Lung (tissue), 12 donors: ENCODE results near the gene TSHR. TPM values are rescaled to one million over a fixed set of nuclear protein-coding genes. Genes with fewer than 3 reads are reported as not detected.

Experiments used
- ATAC-seq: fragments of 200-7000 bp; cut with Tn5 transposase; one replicate; pipeline ENCODE4 v1.9.1; 2020; ENCODE audit warnings: moderate number of reproducible peaks; ENCODE audit not compliant: insufficient read depth, low FRiP score
- DNase-seq, 3 donors: peaks; one replicate each; pipeline ENCODE4 v3.0.0-alpha.2; 2013 to 2017
- H3K27ac ChIP-seq, 2 donors: one replicate each; pipeline ENCODE4 v1.5.1; 2013; ENCODE audit warnings: mild to moderate bottlenecking in 2 of 2, moderate library complexity in 2 of 2, control low read depth in 1 of 2, inconsistent platforms in 1 of 2, low read depth in 1 of 2, low read length in 1 of 2
- H3K27me3 ChIP-seq, 3 donors: one replicate each; pipeline ENCODE4 v1.5.1; 2013; ENCODE audit warnings: low read length in 2 of 3; ENCODE audit not compliant: control insufficient read depth in 3 of 3, insufficient read depth in 3 of 3
- H3K36me3 ChIP-seq, 4 donors: one replicate each; pipeline ENCODE4 v1.5.1; 2013; ENCODE audit warnings: low read length in 4 of 4, mild to moderate bottlenecking in 1 of 4, moderate library complexity in 1 of 4; ENCODE audit not compliant: control insufficient read depth in 4 of 4, insufficient read depth in 4 of 4
- H3K4me1 ChIP-seq, 5 donors: one replicate each; pipeline ENCODE4 v1.5.1; 2013; ENCODE audit warnings: low read length in 5 of 5, mild to moderate bottlenecking in 2 of 5, moderate library complexity in 1 of 5; ENCODE audit not compliant: control insufficient read depth in 5 of 5, insufficient read depth in 5 of 5
- H3K4me3 ChIP-seq: one replicate; pipeline ENCODE4 v1.5.1; 2013; ENCODE audit warnings: mild to moderate bottlenecking, control low read depth, moderate library complexity
- H3K9ac ChIP-seq, 2 donors: one replicate each; pipeline ENCODE4 v1.5.1; 2013; ENCODE audit warnings: low read length in 2 of 2, control low read depth in 1 of 2; ENCODE audit not compliant: insufficient read depth in 1 of 2
- H3K9me3 ChIP-seq, 4 donors: one replicate each; pipeline ENCODE4 v1.5.1; 2013; ENCODE audit warnings: low read length in 3 of 4, mild to moderate bottlenecking in 1 of 4, moderate library complexity in 1 of 4; ENCODE audit not compliant: control insufficient read depth in 4 of 4, insufficient read depth in 3 of 4
- WGBS, 2 donors: extraction: QIAGEN DNeasy Blood & Tissue Kit; methylation state at CpG; one replicate each; pipeline ENCODE4 v1.1.7; 2013; 5-methylcytosine and 5-hydroxymethylcytosine counted together
- polyA plus RNA-seq, 2 donors: library from polyadenylated mRNA; stranded (reverse); fragments of 200-250 nt; gene quantifications; one replicate each; pipeline ENCODE4 v1.2.1, GENCODE V29; 2013
- total RNA-seq, 2 donors: library from RNA; depleted of rRNA in 1 of 2; stranded (reverse); fragments of >200 nt in 1 of 2; gene quantifications; one replicate each; pipeline ENCODE4 v1.2.1, GENCODE V29; 2014 to 2021
- TF ChIP-seq, protein P1 (sequence below): IDR thresholded peaks from 2 replicates; pipeline ENCODE4 v1.5.1; 2012; ENCODE audit warnings: mild to moderate bottlenecking; ENCODE audit errors: control extremely low read depth, extremely low read depth
- donor health status: control.
- donor health status: control.
- donor health status: Bipolar disorder and iron deficiency.
- donor health status: healthy.
- donor health status: DM: yes; HTN: yes; CAD: no.

TSHR gene
- total and polyA plus RNA-seq, 4 donors: 0.04 to 0.31 (median 0.07) TPM; not detected in 1

DNA sequence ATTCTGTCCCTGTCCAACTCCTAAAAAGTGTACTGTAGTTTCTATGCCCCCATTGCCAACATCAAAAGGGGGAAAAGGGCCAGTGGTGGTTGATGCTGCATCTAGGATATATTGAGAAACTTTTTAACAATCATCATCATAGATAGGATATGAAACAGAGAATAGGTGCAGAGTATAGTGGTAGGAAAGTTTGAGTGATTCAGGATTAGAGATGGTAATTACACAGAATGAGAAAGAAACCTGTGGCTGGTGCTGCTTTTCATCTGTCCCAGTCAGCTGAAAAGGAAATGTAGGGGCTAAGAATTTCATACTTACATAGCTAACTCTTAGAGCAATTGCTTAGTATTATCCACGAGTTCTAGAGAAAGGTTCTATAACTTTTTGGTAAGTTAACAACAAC, 197.8 kb downstream of the TSHR start:
- Histone ChIP-seq H3K27me3 (no peaks in the 10 kb centered on the region), H3K36me3 (no peaks in the 10 kb centered on the region), H3K9me3 (no peaks in the 10 kb centered on the region), H3K9ac (no peak overlapping the region), H3K27ac (no peak overlapping the region), H3K4me3 (no peak overlapping the region), H3K4me1 (no peaks in the 10 kb centered on the region)
- ATAC-seq (no peak), DNase-seq (no peak)
- TF ChIP-seq, protein P1, sequence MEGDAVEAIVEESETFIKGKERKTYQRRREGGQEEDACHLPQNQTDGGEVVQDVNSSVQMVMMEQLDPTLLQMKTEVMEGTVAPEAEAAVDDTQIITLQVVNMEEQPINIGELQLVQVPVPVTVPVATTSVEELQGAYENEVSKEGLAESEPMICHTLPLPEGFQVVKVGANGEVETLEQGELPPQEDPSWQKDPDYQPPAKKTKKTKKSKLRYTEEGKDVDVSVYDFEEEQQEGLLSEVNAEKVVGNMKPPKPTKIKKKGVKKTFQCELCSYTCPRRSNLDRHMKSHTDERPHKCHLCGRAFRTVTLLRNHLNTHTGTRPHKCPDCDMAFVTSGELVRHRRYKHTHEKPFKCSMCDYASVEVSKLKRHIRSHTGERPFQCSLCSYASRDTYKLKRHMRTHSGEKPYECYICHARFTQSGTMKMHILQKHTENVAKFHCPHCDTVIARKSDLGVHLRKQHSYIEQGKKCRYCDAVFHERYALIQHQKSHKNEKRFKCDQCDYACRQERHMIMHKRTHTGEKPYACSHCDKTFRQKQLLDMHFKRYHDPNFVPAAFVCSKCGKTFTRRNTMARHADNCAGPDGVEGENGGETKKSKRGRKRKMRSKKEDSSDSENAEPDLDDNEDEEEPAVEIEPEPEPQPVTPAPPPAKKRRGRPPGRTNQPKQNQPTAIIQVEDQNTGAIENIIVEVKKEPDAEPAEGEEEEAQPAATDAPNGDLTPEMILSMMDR: no peak
- WGBS, 2 donors: 78 to 92% methylated on average over 1 of the region's 1 CpG

DNA sequence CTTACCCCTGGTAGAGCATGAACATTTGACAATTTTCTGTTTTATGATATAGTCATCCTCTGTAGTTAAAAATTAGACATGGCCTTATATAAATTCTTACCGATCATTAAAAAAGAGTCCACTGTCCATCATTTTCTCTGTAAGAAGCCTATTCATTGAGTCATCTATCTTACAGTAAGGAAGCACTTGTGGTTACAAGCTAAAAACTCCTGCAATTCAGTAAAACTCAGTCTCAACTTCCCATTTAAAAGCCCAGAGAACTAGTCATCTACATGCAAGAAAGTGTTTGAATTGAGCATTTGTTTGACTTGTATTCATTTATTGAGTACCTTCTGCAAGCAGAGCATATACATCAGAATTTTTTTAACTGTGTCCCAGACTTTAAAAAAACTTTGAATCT, 202.0 kb downstream of the TSHR start:
- H3K36me3 ChIP-seq: no peaks in the 10 kb centered on the region
- ATAC-seq: no peak
- no peak overlapping the region for H3K4me3 ChIP-seq
- 47 to 73% methylated on average over 1 of the region's 1 CpG for WGBS, 2 donors
- DNase-seq: no peak
- no peak overlapping the region for H3K27ac ChIP-seq
- no peak overlapping the region for H3K9ac ChIP-seq
- H3K9me3 ChIP-seq: peaks cover 0 to 2% (median 0%) of the 10 kb centered on the region in 4 donors
- no peaks in the 10 kb centered on the region for H3K4me1 ChIP-seq
- no peaks in the 10 kb centered on the region for H3K27me3 ChIP-seq
- TF ChIP-seq, protein P1: no peak

DNA sequence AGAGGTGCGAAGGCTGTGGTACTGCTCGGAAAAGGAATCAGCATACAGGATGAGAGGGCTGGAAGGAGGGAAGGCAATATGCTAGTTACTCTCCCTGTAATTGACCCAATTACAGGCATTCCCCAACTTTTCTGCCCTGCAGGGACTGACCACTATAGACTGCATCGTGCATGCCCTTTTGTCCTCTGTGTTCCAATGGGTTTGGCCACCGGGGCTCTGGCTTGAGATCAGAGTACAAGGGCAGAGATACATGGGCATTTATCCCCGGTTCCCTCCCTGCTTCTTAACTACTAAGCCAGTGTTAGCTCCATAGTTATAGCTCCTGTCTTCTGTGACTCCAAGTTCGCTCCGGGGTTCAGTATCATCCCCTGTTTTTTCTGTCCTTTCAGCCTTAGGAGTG, 205.7 kb downstream of the TSHR start:
- Histone ChIP-seq H3K9ac (no peak overlapping the region), H3K9me3 (peaks cover 0 to 2% (median 0%) of the 10 kb centered on the region in 4 donors), H3K27ac (no peak overlapping the region), H3K36me3 (no peaks in the 10 kb centered on the region), H3K4me1 (peaks cover 0 to 2% (median 0%) of the 10 kb centered on the region in 5 donors), H3K27me3 (no peaks in the 10 kb centered on the region), H3K4me3 (no peak overlapping the region)
- ATAC-seq: no peak
- TF ChIP-seq, protein P1: no peak
- no peak for DNase-seq
- WGBS, 2 donors: 92 to 93% methylated on average over 7 of the region's 7 CpGs

DNA sequence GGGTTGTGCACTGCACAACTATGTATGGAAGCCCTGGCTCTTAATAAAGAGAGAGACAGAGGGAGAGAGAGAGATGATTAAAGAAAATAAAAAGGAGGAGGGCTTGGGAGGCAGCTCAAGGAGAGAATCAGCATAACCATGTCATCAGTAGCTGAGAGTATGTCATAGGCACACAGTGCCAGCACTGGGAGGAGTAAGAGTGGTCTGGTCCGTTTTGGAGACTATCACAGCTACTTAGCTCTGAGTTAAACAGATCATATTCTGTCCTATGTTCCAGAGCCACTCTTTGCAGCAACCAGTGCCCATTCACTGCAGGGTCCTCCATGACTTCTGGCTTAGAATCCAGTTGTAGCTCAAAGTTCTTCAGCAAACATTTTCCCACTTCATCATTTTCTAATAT, 206.3 kb downstream of the TSHR start:
- 55 to 85% methylated on average over 1 of the region's 1 CpG for WGBS, 2 donors
- Histone ChIP-seq H3K27me3 (no peaks in the 10 kb centered on the region), H3K9ac (no peak overlapping the region), H3K36me3 (no peaks in the 10 kb centered on the region), H3K9me3 (peaks cover 0 to 2% (median 0%) of the 10 kb centered on the region in 4 donors), H3K4me3 (no peak overlapping the region), H3K4me1 (peaks cover 0 to 2% (median 0%) of the 10 kb centered on the region in 5 donors), H3K27ac (no peak overlapping the region)
- DNase-seq: no peak
- ATAC-seq: no peak
- TF ChIP-seq, protein P1: no peak
